Epidermal melanocyte (primary cell): Measurements from ENCODE around the gene NADSYN1.
"Not testable (repeated sequence)": the region's sequence is repeated elsewhere in the genome, so short reads cannot be mapped to it uniquely, and the experiment has no call there.

ENCODE experiments used
- DNase-seq: peaks from one replicate; pipeline ENCODE4 v3.0.0; 2011; ENCODE audit warnings: low spot score; ENCODE audit not compliant: insufficient read length

The NADSYN1 gene

GRCh38 chr11:71525938-71526495, 73.0 kb downstream of the NADSYN1 start:
- DNase-seq = no peak

- DNase-seq = not testable (repeated sequence)
These were observed 74.0 kb downstream of the NADSYN1 start, which contains the start of gene KRTAP5-7 for GRCh38 chr11:71526796-71527575. Gene KRTAP5-7, plus strand, starts transcription at chr11:71527267. Its CDS starts 34 bp downstream, at chr11:71527301.

- DNase-seq = no peak
These were observed 74.7 kb downstream of the NADSYN1 start for GRCh38 chr11:71527576-71528210.

GRCh38 chr11:71530602-71531001, 77.6 kb downstream of the NADSYN1 start:
- DNase-seq = no peak

GRCh38 chr11:71532036-71532610, 79.1 kb downstream of the NADSYN1 start:
- no peak for DNase-seq

GRCh38 chr11:71534711-71535608, 82.0 kb downstream of the NADSYN1 start:
- not testable (repeated sequence) for DNase-seq

- DNase-seq = no peak
These were observed 82.8 kb downstream of the NADSYN1 start for GRCh38 chr11:71535825-71536224.

- no peak for DNase-seq
These were observed 84.5 kb downstream of the NADSYN1 start for GRCh38 chr11:71537537-71537936.

- not testable (repeated sequence) for DNase-seq
These were observed 85.1 kb downstream of the NADSYN1 start, which contains the start of gene KRTAP5-8 for GRCh38 chr11:71537977-71538665. Gene KRTAP5-8, plus strand, starts transcription at chr11:71538025. Its CDS starts 31 bp downstream, at chr11:71538056.

- DNase-seq = no peak
These were observed 85.6 kb downstream of the NADSYN1 start for GRCh38 chr11:71538666-71538990.

GRCh38 chr11:71539017-71539416, 86.0 kb downstream of the NADSYN1 start:
- DNase-seq = no peak

GRCh38 chr11:71539971-71540370, 87.0 kb downstream of the NADSYN1 start:
- not testable (repeated sequence) for DNase-seq

- not testable (repeated sequence) for DNase-seq
These were observed 87.7 kb downstream of the NADSYN1 start for GRCh38 chr11:71540521-71541304.

GRCh38 chr11:71542382-71542781, 89.4 kb downstream of the NADSYN1 start:
- DNase-seq = no peak

- DNase-seq = no peak
These were observed 90.1 kb downstream of the NADSYN1 start for GRCh38 chr11:71542879-71543777.

- DNase-seq = no peak
These were observed 90.9 kb downstream of the NADSYN1 start for GRCh38 chr11:71543866-71544265.

GRCh38 chr11:71544525-71545214, 91.7 kb downstream of the NADSYN1 start:
- no peak for DNase-seq

GRCh38 chr11:71545405-71545966, 92.5 kb downstream of the NADSYN1 start:
- DNase-seq = no peak
